Skeletal muscle satellite cell (primary cell): ENCODE data around the gene KRT78.

ENCODE experiments used
- H3K27me3 ChIP-seq: 2 replicates; pipeline ENCODE4 v1.7.0; 2013; ENCODE audit warnings: low read length; ENCODE audit not compliant: control insufficient read depth, insufficient read depth
- H3K36me3 ChIP-seq: 2 replicates; pipeline ENCODE4 v1.7.0; 2013; ENCODE audit warnings: mild to moderate bottlenecking, control low read depth, low read length; ENCODE audit not compliant: insufficient read depth
- H3K4me1 ChIP-seq: 2 replicates; pipeline ENCODE4 v1.7.0; 2013; ENCODE audit warnings: low read length; ENCODE audit not compliant: control insufficient read depth, insufficient read depth
- H3K4me2 ChIP-seq: 2 replicates; pipeline ENCODE4 v1.7.0; 2013; ENCODE audit warnings: mild to moderate bottlenecking, low read length
- H3K4me3 ChIP-seq: 2 replicates; pipeline ENCODE4 v1.7.0; 2013; ENCODE audit warnings: low read length
- H3K9ac ChIP-seq: 2 replicates; pipeline ENCODE4 v1.7.0; 2013; ENCODE audit warnings: mild to moderate bottlenecking, low read depth, low read length, moderate library complexity
- H3K9me3 ChIP-seq: replicated peaks from 2 replicates; pipeline ENCODE4 v1.7.0; 2013; ENCODE audit warnings: mild to moderate bottlenecking, control low read depth, low read length

KRT78 gene

DNA sequence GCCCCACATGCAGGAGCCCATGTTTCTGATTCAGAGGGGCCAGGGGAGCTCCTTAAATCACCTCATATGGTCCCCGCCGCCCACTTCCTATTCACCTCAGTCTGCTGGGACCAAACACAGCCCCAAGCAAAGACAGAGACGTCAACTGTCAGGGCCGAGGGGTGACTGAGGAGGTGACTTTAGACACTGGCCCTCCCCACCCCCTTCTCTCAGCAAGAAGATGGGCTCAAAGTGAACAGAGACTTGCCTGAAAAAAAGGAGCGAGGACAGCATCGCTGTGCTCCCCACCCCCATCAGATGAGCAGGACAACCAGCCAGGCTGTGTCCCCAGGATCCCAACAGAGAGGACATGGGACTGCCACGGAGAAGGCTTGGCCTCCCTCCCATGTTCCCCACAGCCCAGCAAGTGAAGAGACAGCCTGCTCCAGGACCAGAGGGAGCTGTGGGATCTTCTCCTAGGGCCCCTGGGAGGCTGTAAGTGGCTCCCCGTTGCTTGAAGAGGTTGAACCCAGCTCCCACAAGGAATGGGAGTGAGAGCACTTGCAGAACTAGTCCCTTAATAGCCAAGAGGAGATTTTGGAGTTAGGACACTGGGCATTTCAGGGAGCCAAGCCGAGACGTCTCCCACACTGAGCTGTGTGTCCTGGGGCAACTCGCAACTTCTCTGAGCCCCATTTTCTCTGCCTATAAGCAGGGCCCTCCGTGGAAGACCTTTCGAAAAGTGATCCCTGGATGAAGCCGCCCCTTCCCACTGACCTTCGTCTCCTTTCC is 13.3 kb downstream of the KRT78 start:
- Histone ChIP-seq H3K36me3 (no peaks in the 10 kb centered on the region), H3K9me3 (no peaks in the 10 kb centered on the region), H3K9ac (no peak overlapping the region), H3K4me2 (no peak overlapping the region), H3K4me1 (peaks cover 27% of the 10 kb centered on the region), H3K27me3 (peaks cover 25% of the 10 kb centered on the region), H3K4me3 (no peak overlapping the region)

DNA sequence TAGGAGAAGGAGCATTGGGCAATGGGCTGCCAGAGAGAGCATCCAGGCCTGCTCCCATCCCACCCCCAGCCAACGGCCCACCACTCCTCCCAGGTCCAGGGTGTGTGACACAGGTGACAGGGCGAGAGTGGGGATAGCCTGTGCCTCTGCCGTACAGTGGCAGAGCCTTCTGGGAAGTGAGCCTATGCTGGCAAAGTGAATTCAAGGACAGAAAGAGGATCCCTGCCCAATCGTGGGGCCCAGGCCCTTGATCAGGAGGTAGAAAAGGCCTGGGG is 14.1 kb downstream of the KRT78 start:
- peaks cover 27% of the 10 kb centered on the region for H3K4me1 ChIP-seq
- no peak overlapping the region for H3K4me2 ChIP-seq
- H3K27me3 ChIP-seq = peaks cover 29% of the 10 kb centered on the region
- no peaks in the 10 kb centered on the region for H3K9me3 ChIP-seq
- no peak overlapping the region for H3K4me3 ChIP-seq
- H3K36me3 ChIP-seq = no peaks in the 10 kb centered on the region
- no peak overlapping the region for H3K9ac ChIP-seq

DNA sequence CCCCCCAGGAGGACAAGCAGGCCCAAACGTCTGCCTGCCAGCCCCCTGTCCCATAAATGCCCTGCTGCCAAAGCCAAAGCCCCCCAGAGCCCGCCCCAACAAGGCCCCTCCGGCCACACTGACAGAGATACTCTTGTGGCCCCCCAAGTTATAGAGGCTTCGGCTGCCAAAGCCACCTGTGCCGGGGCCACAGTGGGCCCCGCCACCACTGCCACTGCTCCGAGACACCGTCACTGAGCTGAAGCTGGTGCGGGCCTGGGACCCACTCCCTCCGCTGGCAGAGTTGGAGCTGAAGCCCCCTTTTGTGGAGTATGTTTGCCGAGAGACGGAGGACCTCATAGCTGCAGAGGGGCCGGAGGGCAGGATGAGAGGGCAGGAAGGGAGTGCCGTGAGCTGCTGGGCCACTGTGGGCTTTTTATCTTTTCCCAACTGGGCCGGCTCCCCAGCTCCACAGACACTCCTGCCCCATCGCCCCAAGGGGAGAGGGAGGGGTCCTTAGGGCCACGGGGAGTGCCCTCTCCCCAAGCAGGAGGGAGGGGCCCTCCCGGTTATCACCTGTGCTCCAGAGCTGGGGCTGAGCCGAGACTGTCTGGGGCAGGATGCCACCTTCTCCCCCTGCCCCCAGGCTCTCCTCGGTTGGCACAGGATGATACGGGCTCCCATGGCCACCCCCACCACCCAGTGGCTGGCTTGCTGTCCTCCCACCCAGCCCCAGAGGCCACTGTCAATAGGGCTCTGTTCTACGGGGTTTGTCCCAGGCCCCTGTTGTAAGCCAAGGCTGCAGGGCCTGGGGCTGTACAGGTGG is 14.7 kb downstream of the KRT78 start, which contains the start of gene KRT79:
TSS of gene KRT79 (minus strand) at position 390 of the 805 bp plus-strand sequence. CDS start at position 339, 51 bp downstream.
- Histone ChIP-seq H3K9ac (no peak within 1 kb of the TSS), H3K36me3 (no peaks in the 10 kb centered on the region), H3K4me2 (no peak within 1 kb of the TSS), H3K27me3 (peaks cover 27% of the 10 kb centered on the region), H3K4me3 (no peak within 1 kb of the TSS), H3K9me3 (no peaks in the 10 kb centered on the region), H3K4me1 (peaks cover 27% of the 10 kb centered on the region)

DNA sequence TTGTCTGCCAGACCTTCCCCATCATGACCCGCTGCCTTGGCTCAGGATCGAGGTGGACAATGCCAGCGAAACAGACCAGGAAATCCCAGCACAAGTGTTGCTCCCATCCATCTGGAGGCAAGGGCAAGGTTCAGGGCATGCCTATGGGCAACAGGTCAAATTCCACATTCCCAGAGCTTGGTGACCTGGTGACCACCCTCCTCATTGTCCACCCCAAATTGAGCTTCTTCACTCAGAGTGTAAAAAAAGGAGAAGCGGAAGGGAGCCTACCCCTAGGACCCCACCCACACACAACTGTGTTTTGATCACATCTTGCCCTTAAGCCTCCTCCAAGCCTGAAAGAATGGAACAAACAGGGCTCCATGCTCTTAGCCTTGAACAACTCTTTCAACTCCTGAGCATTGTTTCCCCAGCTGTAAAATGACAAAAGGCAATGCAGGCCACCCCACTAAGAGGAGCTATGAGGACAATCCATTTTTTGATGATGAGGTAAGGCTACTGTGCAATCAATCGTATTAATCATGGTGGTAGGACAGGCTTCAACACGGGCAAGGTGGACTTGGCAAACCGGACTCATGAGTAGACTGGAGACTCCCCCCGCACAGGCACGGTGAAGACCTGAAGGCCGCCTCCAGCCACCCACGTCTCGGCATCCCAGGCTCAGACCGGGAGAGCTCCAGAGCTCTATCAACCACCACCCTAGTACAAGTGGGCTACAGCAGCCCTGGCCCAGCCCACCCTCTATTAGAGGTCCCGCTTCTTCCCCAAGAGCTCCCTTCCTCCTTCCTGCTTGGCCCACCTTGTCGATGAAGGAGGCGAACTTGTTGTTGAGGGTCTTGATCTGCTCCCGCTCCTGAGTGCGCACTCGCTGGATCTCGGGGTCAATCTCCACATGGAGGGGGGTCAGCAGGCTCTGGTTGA is 15.5 kb downstream of the KRT78 start:
- no peak overlapping the region for H3K9ac ChIP-seq
- no peak overlapping the region for H3K4me3 ChIP-seq
- H3K4me1 ChIP-seq = peaks cover 27% of the 10 kb centered on the region
- peaks cover 33% of the 10 kb centered on the region for H3K27me3 ChIP-seq
- no peaks in the 10 kb centered on the region for H3K9me3 ChIP-seq
- H3K4me2 ChIP-seq = no peak overlapping the region
- no peaks in the 10 kb centered on the region for H3K36me3 ChIP-seq

DNA sequence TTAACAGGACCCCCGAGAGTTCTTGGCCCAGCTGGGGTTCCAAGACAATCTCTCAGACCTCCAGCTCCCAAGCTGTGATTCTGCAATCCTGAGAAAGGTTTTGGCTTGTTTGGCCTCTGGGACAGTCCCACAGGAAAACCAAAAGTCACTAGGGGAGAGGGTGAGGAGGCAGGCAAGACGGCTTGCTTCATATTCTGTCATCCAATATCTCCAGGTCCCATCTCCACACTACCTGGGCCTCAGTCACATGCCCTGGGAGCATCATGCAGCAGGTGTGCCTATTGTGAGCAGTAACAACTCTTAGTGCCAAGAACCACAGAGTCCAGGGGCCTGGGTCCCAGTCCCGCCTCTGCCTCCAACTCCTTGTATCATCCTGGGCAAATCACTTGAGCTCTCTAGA is 16.3 kb downstream of the KRT78 start:
- Histone ChIP-seq H3K9ac (no peak overlapping the region), H3K27me3 (peaks cover 38% of the 10 kb centered on the region), H3K36me3 (no peaks in the 10 kb centered on the region), H3K9me3 (no peaks in the 10 kb centered on the region), H3K4me3 (no peak overlapping the region), H3K4me2 (no peak overlapping the region), H3K4me1 (peaks cover 21% of the 10 kb centered on the region)

DNA sequence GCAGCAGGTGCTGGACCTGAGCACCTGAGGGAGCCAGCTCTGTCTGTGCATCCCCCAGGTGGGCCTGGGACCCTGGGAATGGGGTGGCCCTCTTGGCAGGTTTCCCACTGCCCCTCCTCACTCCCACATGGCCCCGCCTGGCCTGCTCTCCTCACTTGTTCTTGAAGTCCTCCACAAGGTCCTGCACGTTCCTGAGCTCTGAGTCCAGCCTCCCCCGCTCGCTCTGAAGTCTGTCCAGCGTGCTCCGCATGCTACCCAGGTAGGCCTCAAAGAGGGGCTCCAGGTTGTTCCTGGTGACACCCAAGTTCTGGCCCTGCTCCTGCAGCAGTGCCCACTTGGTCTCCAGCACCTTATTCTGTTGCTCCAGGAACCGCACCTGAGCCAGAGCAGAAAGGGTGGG is 17.5 kb downstream of the KRT78 start:
- peaks cover 9% of the 10 kb centered on the region for H3K4me1 ChIP-seq
- no peaks in the 10 kb centered on the region for H3K36me3 ChIP-seq
- H3K4me2 ChIP-seq = no peak overlapping the region
- no peak overlapping the region for H3K4me3 ChIP-seq
- no peak overlapping the region for H3K9ac ChIP-seq
- H3K9me3 ChIP-seq = no peaks in the 10 kb centered on the region
- H3K27me3 ChIP-seq = peaks cover 38% of the 10 kb centered on the region

DNA sequence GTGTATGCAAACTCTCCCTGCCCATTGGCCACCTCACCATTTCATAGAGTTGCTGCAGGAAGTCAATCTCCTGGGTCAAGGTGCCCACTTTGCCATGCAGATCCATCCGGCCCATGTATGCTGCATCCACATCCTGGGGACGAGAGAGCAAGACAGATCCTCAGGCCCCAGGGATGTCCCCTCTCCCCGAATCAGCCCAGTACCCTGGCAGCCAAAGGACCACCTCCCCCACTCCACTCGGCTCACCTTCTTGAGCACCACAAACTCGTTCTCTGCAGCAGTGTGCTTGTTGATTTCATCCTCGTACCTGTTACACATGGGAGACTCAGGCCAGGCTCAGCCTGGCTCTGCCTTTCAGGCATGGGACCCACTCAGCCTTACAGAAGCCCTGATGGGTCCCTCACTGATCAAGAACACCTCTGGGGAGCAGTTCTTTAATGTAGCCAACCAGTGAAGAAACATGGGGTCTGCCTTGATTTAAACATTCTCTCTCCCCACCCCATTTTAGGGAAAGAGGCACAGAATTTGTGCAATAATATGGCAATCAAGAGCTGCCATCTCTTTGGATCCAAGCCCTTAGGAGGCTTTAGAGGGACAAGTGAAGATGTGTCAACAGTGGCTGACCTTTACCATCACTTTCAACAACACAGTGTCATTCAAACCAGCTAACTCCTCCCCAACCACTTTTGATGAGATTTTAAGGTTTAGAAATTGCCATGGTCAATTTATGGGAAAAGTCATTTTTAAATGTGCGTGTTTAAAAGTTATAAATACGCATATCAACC is 18.6 kb downstream of the KRT78 start:
- no peaks in the 10 kb centered on the region for H3K36me3 ChIP-seq
- no peaks in the 10 kb centered on the region for H3K4me1 ChIP-seq
- no peak overlapping the region for H3K4me2 ChIP-seq
- H3K27me3 ChIP-seq = peaks cover 46% of the 10 kb centered on the region
- no peak overlapping the region for H3K4me3 ChIP-seq
- H3K9me3 ChIP-seq = no peaks in the 10 kb centered on the region
- H3K9ac ChIP-seq = no peak overlapping the region

DNA sequence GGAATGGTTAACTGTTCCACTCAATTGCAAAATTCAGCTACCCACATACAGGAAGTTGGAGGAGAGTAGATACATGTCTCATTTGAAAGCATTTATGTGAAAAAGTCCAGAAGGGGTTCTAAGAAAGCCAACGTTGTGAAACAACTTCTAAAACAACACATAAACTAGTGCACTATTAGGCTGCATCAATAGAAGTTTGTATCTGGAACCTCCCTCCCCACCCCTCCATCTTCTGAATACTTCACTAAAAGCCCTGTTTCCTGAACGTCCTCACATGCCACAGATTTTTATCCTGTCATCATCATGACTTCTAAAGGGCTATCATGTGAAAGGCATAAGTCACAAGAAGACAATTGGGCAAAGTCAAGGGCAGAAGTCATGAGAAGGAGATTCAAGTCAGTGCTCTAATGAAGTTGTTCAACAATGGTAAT is 20.2 kb downstream of the KRT78 start:
- Histone ChIP-seq H3K36me3 (no peaks in the 10 kb centered on the region), H3K27me3 (peaks cover 56% of the 10 kb centered on the region), H3K4me1 (no peaks in the 10 kb centered on the region), H3K9ac (no peak overlapping the region), H3K4me3 (no peak overlapping the region), H3K9me3 (no peaks in the 10 kb centered on the region), H3K4me2 (no peak overlapping the region)

DNA sequence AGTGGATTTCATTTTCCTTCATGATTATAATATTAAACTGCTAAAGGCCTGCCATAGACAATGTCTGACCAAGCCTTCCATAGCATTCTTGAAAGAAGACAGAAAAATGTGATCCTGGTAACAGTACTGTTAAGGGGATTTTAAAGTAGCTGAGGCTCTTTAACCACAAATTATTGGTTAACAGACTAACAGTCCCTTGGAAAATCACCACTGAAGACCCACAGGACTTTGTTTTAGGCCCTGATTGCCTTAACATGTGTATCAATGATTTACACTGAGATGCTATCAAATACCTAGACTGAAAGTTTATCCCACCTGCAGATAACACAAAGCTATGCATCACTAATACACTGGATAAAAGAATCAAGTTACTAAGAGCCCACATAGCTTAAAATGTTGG is 20.6 kb downstream of the KRT78 start:
- Histone ChIP-seq H3K9ac (no peak overlapping the region), H3K27me3 (peaks cover 60% of the 10 kb centered on the region), H3K4me3 (no peak overlapping the region), H3K9me3 (no peaks in the 10 kb centered on the region), H3K36me3 (no peaks in the 10 kb centered on the region), H3K4me1 (no peaks in the 10 kb centered on the region), H3K4me2 (no peak overlapping the region)

DNA sequence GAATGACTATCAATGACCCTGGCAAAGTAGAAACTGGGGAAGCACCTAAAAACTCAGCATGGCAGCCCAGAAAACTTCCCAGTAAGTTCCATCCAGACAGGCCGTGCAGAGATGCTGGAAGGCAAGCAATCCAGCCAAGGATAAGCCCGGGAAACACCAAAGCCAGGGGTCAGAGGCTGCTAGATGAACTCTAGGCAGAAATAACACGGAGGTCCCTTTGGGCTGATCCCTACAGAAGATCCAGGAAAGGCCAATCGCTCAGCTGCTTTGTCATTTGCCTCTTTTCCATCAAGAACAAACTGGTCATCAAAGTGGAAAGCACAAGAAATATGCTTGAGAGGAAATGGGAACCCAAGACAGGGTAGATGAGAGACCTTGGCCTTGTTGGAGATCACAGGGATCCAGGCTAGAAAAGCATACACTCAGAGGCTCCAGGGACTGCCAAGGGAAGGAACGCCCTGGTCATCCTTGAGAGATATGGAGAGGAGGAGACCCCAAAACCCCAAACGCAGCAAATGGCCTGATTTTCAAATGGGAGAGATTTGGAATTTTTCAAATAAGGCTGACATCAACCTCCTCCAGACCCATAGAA is 21.2 kb downstream of the KRT78 start:
- Histone ChIP-seq H3K9ac (no peak overlapping the region), H3K27me3 (peaks cover 66% of the 10 kb centered on the region), H3K4me3 (no peak overlapping the region), H3K36me3 (no peaks in the 10 kb centered on the region), H3K9me3 (no peaks in the 10 kb centered on the region), H3K4me2 (no peak overlapping the region), H3K4me1 (no peaks in the 10 kb centered on the region)
